ENCODE data around the gene NTM.

NTM gene

DNA sequence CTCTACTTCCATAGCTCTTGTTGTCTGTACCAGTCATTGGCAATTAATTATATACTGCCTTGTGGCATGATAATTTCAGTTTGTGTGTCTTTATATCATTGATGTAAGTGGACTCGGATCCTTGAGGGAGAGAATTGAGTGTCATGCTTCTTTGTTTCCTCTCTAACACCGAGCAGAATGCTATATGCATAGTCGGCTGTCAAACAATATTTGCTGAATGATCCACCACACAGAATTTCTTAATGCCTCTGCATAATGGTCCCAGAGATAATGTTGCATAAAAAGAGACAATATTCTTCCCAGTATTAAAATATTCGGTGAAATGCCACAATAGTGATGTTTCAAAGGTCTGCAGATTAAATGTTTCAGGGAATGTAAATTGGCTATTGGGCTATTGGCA lies 664.8 kb downstream of the NTM start:
- DNase-seq = no peak

DNA sequence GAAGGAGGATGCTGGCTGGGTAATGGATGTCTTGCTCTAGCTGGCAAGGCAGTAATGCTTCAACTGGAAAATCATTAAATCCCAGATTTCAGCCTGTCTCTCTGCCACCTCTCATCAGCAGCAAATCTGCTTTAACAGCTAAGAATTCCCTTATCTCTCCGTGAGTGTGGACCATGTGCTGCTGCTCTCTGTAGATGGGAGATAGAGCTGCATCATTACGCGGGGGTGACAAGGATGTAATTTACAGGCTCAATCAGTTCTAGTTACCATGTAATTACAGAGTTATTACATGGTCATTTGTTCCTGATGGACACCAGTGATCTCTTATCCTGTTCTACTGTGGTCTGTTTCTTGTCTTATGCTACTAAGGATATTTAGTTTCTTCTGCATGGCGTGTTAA lies 665.4 kb downstream of the NTM start:
- no peak for DNase-seq

DNA sequence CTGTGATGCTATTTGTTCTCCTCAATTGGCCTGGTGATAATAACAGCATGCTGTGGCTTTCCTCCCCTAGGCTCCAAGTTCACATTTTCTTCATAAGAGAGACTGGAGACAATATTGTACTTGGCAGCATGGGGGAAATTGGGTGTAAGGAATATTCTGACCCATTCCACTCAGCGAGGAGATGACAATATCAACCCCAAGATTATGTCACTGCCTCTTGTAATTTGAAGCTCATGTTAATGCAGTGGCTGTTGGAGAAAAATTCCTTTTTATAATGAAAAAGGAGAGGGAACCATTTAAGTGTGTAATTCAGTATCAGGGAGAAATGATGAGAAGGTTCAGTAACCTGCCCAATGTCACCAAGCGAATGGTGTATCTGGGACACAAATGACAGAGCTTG lies 665.8 kb downstream of the NTM start:
- DNase-seq = no peak

DNA sequence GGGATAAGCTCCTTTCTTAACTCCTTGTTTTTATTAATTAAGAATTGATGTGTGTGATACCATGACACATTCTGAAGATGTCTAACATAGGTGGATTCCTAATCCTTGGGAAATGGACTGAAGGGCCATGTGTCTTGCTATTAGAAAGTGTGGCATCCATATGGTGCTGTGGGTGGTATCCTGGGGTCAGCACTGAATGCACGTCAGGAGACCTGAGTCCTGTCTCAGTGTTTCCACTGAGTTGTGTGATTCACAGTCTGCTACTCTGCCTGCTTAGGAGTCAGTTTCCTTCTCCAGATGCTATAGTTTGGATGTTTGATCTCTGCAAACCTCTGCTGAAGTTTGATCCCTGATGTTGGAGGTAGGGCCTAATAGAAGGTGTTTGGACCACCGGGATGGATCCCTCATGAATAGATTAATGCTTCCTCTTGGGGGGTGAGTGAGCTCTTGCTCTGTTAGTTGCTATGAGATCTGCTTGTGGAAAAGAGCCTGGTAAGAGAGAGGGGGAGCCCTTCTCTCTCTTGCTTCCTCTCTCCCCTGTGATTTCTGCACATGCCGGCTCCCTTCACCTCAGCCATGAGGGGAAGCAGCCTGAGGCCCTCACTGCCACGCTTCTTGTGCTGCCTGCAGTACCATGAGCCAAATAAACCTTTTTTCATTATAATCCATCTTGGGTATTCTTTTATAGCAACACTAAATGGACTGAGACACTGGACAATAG lies 666.5 kb downstream of the NTM start:
- DNase-seq = no peak

DNA sequence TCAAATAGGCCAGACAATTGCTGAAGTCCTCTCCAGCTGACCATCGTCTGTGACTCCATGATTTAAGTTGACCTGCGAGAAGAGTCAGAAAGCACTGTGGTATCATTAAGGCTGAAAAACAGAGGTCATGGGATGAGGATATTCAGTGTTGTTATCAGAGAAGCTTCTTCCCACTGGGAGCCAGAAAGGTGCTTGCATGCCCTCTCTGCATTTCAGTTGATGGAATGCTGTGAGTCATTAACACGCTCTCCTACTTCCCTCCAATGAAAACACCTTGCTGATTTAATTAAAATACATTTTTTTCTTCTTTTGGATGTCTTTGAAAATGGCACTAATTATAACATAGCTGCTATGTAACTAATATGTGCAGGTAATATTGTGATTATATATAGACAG lies 667.0 kb downstream of the NTM start:
- no peak for DNase-seq

DNA sequence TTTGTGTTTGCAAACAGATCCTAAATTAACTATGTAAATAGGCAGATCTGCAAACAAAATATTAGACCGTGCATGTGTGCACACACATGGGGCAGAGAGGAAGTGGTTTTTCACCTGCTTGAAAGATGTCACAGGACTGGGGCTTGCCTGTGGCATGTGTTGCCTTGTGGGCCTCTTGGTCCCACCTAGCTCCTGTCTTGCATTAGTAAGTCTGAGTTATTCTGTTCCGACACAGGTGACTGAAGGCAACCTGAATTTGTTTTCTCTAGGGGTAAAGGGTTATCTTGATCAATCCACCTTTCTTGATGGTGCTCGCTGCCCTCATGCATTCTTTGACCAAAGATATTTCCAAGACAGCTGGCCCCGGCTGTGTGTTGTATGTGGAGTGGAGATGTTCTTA lies 667.5 kb downstream of the NTM start:
- DNase-seq = no peak

DNA sequence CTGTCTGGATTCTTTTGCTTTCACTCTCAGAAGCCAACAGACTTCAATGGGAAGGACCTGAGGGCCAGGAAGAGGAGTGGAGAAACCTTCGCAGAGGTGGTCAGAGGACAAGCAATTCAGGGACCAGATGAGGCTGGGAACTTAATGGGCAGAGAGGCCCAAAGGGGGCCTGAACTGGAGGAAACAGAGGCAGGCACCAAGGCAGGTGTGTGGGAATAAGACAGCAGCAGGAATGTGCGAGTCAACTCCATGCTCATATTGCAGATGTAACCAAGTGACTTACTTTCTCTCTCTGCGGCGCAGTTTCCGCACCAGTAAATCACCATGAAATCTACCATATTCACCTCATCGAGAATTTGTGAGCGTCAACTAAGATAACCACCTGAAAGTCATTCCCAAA lies 669.1 kb downstream of the NTM start:
- DNase-seq = no peak

DNA sequence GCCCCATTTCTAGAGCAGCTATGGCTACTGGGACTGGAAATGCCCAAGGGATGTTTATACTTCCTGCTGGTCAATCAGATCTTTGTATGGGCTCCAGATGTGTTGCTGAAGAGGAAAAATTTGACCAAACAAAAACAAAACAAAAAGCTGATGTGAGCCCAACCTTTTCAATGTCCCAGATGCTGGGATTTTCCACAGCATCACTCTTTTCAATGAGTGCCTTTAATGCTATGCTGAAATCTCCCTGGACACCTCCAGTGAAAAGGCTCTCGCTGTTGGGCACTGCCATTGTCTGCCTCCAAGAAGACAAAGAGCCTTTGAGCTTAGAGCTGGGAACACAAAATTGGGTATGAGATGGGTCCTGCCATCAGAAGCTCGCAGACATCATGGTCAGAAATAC lies 671.9 kb downstream of the NTM start:
- DNase-seq = no peak

DNA sequence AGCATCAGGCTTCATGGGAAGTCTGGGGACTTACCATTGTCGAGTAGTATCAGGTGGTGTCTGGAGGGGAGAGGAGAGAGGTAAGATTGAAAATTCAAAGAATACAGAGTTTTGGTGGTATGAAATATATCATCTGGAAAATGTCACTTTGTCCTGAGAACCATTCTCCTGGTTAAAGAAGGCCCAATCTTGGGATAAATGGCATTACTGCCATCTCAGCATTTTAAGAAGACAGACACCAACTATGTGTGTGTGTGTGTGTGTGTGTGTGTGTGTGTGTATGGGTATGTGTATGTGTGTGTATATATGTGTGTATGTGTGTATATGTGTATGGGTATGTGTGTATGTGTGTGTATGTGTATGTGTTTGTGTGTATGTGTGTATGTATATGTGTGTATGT lies 673.3 kb downstream of the NTM start:
- no peak for DNase-seq

DNA sequence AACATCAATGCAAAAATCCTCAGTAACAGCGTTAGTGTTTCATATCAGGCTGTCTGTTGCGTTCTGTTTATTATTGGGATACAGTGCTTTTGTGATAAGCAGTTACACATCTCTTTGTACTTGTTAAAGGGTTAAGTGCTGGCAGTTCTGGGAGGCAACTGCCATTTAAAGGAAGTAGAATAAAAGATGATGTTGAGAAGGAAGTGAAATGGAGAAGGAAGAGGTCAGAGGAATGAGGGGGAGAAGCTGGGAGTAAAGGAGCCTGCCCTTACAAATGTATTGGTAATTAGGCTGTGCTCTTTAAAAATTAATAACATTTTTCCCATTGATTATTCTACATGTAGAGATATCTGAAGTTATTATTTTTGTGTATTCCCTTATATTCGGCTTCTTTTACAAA lies 674.7 kb downstream of the NTM start:
- DNase-seq = no peak

DNA sequence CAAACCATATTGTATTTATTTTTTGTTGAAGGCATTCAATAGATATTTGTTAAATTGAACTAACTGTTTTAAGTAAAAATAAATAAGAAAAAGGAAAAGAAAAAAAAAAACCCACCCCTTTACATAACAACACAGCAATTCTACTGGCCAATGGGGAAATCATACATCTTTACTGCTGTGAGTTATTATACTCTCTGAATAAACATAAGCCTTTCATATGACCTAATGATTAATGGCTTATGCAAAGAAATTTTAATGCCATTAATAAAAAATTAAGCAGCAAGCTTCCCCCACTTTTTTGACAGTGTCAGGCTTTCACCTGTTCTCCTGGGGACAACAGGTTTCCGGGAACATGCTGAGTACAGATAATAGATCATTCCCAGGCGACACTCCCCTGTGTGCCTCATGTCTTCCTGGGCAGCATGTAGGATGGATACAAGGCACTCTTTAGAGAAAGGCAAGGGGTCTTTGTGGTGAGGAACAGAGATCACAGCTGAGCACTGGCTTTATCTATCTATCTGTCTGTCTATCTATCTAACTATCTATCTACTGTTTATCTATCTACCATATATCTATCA lies 676.0 kb downstream of the NTM start:
- no peak for DNase-seq

DNA sequence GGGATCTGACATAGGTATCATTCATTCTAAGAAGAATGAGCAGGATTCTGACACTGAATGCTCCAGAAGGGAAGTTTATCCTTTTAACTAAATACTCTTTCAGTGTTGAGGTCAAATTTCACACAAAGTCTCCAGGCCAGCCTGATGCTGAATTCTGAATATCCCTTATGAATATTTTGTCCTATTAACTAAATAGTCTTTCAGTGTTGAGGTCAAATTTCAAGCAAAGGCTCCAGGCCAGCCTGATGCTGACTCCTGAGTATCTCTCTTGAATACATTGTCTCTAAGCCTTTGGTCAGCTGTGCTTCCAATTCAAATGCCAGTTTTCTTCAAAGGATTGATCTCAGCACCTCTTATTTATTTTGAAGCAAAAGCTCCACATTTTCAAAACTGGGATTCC lies 676.8 kb downstream of the NTM start:
- DNase-seq = no peak

DNA sequence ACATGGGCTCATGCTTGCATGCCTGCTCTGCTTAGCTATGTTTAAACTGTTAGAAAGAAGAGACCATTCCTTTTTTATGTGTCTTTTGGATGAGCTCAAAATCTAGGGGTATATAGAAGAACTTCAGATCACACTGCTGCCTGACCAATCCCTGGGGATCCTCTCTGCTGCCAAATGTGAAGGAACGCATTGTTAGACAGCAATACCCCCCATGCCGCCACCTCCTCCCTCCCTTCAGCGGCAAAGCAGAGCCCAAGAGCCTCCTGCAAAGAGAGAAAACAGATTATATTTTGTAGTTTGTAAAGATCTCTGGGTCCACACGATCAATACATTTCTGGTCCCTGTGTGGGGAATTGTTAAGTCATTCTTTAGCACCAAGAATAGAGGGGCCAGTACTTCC lies 677.6 kb downstream of the NTM start:
- no peak for DNase-seq

DNA sequence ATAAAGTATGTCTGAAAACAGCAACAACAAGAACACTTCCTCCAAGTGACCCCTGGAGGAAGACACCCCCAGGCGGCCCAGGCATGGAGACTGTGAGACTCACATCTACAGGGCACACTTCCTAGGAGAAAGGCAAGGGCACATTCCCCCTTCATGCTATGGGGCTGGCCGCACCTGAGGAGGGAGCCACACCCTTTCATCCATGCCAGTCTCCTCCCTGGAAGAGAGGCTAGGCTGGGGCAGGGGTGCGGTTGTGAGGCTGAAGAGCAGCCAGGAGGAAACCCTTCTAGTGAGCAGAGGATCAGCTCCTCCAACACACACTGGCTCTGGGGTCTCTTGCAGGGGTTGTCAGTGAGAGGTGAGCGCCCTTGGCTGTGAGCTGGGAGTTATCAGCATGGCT lies 678.8 kb downstream of the NTM start:
- DNase-seq = no peak

DNA sequence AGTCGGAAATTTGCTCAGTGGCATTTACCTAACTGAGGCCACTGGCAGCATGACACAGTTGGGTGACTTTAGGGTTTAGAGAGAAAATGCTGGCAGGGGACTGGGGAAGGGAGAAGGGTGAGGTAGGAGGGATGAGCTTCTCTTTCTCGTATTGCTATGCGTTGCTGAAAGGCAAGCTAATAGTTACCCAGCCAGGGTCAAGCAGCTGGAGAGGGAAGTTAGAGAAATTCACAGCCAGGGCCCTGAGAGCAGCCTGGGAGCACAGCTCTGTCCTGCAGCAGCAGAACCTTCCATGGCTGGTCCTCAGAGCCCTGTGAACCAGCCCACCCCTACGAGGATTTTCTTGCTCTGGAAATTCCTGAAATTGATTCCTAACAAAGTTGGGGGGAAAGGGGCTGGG lies 679.6 kb downstream of the NTM start:
- DNase-seq = no peak

DNA sequence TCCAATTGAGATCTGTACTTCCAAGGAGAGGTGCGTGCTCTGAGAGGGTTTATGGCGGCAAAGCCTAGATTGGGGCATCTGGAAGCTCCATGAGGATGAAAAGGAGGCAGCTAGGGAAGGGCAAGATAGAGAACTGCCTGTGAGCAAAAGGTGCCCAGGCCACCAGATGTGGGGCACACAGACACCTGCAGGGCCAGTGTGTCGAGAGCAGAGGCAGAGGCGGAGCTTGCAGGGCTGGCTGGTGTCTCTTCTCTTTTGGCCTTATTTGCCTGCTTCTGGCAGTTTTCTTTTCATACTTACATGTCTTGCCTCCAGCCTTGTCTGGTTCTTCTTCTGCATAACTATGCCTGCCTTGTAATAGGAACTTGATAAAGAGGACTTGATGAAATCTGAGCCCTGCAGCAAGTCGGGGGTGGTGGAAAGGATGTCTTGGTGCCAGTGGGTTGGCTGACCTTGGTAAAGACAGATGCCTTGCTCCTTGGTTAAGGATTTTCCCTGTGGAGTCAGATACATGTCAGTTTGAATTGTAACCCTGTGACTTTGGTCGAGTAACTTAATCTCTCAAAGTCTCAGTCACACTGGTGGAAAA lies 680.3 kb downstream of the NTM start:
- no peak for DNase-seq

DNA sequence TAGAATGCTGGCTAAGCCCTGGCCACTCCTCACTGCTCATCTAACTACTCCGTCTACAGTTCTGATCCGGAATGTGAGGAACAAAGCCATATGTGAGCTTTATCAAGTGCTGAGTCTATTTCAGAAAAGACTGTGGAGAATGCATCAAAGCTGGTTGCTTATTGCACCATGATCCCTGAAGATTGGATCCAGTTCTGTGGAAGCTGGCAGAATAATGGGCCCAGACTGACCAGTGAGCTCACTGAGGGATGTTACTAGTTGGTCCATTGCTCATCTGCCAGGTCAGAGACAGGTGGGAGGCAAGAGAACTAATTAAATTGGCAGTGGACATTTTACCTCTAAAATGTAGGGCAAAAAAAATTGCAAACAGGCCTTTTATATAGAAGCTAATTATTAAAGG lies 681.3 kb downstream of the NTM start:
- no peak for DNase-seq

DNA sequence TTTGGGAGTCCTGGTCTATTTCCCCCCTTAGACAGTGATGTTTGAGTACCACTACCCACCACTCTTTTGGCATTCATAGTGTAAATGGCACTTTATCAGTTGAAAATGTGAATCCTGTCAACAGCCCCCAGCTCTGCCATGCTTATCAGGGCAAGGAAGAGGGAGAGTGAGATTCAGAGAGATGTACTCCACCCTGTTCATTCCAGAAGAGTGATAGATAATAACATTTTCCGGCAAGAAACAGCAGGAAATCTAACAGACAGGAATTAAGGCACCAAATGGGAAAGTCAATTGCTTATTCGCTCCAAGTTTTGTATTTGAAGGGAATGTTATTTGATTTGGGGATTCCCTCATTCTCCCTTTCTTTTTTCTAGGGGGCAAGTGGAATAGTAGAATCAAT lies 681.9 kb downstream of the NTM start:
- no peak for DNase-seq

DNA sequence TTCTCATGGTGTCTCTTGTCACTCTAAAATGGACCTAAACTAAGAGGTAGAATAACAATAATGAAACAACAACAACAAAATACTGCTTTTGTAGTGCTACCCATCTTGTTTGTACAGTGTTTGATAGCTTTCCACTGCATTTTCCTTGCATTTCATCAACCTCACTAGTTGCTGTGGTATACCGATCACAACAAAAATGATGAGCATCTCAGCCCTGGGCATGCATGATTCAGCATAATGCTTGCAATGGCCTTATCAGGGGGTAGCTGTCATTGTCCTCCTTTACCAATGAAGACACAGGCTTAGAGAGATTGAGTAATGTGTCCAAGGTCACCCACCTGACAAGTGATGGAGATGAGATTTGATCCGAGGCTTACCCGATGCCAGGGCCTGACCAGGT lies 682.5 kb downstream of the NTM start:
- no peak for DNase-seq

DNA sequence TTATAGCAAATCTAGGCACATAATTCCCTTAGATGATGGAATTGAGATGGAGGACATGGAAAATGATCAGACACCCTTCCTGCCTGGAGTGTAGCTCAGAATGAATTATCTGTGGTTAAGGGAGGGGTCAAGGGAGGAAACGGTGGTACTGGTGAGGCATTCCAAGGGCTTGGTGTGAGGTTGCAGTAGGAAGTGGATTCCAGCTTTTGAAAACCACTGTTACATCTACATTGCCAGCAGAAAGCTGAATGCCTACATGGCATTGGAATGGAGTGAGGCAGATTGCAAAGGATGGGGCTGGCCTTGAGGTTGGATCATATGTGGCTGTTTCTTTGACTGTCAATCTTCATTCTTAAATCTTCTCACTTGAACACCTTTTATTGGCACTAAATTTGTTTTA lies 684.4 kb downstream of the NTM start:
- no peak for DNase-seq

DNA sequence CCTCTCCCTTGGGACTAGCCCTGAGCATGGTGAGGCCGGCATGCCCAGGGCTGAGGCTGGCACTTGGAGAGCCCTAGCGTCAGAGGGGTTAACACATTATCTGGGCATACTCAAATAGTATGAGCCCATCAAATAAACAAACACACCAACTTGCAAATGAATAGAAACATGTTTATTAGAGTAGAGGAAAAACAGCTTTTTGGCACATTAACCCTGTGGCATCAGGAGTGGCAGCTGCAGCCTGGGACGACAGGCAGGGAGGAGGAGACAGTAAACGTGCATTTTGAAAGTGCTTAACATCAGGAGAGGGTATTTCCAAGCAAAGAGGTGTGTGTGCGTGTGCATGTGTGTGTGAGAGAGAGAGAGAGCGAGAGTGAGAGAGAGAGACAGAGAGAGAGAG lies 684.9 kb downstream of the NTM start:
- DNase-seq = no peak

DNA sequence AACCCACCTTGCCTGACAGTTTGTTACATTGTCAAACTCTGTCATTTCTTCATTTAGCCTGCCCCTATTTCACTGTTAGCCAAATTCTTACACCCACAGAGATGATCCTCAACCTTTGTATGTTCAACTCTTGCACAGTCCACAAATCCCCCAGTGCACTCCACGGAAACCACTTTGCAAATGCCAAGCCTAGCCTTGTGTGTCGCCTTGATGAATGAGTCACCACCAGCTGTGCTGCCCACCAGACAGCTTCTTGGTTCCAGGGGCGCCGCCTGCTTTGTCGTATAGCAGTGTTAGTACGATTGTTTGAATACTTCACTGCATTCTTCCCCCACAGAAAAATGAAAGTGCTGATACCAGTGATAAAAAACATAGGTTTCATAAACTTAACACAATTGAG lies 686.3 kb downstream of the NTM start:
- DNase-seq = no peak

DNA sequence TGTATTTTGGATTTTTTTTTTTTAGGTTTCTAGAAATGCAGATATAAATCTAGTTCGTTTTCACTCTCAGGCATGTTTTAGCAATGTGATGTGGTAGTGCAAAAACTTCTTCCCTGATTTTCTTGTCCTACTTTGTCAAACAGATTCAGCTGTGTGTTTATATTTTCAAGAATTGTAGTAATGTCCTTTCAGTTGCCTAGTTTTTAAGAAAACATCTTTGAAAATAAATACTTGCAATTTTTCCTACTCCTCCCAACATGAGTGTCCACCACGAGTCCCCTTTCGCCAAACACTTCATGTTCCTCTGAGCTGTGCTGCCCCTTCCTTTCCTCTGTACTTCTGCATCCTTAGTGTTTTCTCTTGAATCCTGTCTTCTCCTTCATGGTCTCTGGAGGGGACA lies 686.9 kb downstream of the NTM start:
- DNase-seq = no peak

DNA sequence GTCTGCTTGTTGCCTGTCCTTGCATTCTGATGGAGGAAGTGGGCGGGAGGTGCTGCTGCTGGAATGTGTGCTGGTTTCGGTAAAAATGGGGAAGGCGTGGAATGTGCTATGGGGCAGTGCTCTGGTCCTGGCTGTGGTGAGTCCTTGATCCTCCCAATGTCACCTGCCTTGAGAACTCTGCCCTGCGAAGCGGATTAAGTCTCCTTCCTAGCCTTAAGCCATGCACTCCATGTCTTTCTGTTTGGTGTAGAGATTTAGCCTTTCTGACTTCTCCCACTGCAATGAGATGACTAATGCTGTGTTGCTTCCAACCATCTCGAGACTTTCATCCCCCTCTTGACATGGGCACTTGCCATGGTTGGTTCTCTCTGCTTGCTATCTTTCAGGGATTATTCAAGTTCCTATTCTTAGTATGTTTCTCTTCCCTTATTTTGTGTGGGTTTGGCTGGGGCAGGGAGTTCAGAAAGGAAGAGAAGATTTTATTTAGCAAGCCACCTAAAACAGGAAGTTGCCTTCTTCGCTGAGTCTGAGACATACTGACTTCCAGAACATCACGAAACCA lies 687.9 kb downstream of the NTM start:
- DNase-seq = no peak

DNA sequence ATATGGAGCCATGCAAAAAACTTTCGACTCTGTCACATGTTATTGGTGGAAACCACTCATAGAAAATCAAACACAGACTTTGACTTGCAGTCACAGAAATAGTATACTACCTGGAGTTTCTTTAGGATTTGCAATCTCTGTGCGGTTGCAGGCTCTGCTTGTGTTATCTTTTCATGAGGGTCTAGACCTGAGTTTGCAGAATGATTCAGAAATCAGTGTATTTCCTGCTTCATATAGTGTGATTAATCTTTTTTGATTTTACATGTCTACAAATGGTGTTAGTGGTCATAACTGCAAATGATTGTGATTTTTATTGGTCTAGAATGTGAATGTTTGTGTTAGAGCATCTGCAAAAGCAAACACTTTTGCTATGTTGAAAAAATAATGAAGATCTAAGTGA lies 690.2 kb downstream of the NTM start:
- DNase-seq = no peak

Measured in stimulated activated CD4-positive, alpha-beta T cell treated with anti-CD3 and anti-CD28 coated beads, Interleukin-4, amount 100 ng/mL, for 4 hours (primary cell).